ENCODE measurements around the gene DPRX. TPM values are rescaled to one million over a fixed set of nuclear protein-coding genes. Genes with fewer than 3 reads are reported as not detected.

The DPRX gene, protein sequence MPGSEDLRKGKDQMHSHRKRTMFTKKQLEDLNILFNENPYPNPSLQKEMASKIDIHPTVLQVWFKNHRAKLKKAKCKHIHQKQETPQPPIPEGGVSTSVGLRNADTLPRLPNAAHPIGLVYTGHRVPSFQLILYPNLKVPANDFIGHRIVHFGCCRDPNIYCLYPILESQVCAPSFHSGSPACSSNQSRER
- total RNA-seq, result not detected in 2 replicates

GRCh38 chr19:53631949-53632407, at the start of gene DPRX:
TSS of gene DPRX (plus strand) at chr19:53631999. CDS start at chr19:53632107, 108 bp downstream.

Other genes with a start within 250 kb of the DPRX start
- 10.5 and 11.9 TPM in 2 replicates for gene ZNF765, start 236.8 kb upstream of the DPRX start, total RNA-seq
- 6.9 and 9.1 TPM in 2 replicates for gene ZNF761, start 200.0 kb upstream of the DPRX start, total RNA-seq
- 3.4 and 4.0 TPM in 2 replicates for gene ZNF813, start 164.3 kb upstream of the DPRX start, total RNA-seq
- gene ZNF331, start 93.9 kb upstream of the DPRX start, total RNA-seq, result 4.0 and 6.0 TPM in 2 replicates
- gene NLRP12, start 192.3 kb downstream of the DPRX start, total RNA-seq, result 1.3 and 2.1 TPM in 2 replicates
- 7.6 and 14.1 TPM in 2 replicates for gene MYADM, start 235.9 kb downstream of the DPRX start, total RNA-seq

Data from endothelial cell of coronary artery (primary cell).